ENCODE data around the gene ANAPC4.

The ANAPC4 gene

GRCh38 chr4:25439918-25440477 lies 62.9 kb downstream of the ANAPC4 start:
- FAIRE-seq: no peak

GRCh38 chr4:25440478-25441030 lies 63.5 kb downstream of the ANAPC4 start:
- no peak for FAIRE-seq

- FAIRE-seq: no peak
Observed at GRCh38 chr4:25441519-25442117, 64.6 kb downstream of the ANAPC4 start.

- no peak for FAIRE-seq
Observed at GRCh38 chr4:25442863-25443307, 65.8 kb downstream of the ANAPC4 start.

GRCh38 chr4:25443851-25444250 lies 66.8 kb downstream of the ANAPC4 start:
- no peak for FAIRE-seq

GRCh38 chr4:25446611-25447010 lies 69.5 kb downstream of the ANAPC4 start:
- FAIRE-seq: no peak

GRCh38 chr4:25448379-25449109 lies 71.5 kb downstream of the ANAPC4 start:
- no peak for FAIRE-seq

GRCh38 chr4:25449270-25449669 lies 72.2 kb downstream of the ANAPC4 start:
- FAIRE-seq: no peak

GRCh38 chr4:25449688-25450087 lies 72.6 kb downstream of the ANAPC4 start:
- no peak for FAIRE-seq

GRCh38 chr4:25450491-25450901 lies 73.4 kb downstream of the ANAPC4 start:
- FAIRE-seq: no peak

GRCh38 chr4:25451676-25452075 lies 74.6 kb downstream of the ANAPC4 start:
- no peak for FAIRE-seq

GRCh38 chr4:25452081-25452480 lies 75.0 kb downstream of the ANAPC4 start:
- FAIRE-seq: no peak

- FAIRE-seq: no peak
Observed at GRCh38 chr4:25454476-25454875, 77.4 kb downstream of the ANAPC4 start.

- FAIRE-seq: no peak
Observed at GRCh38 chr4:25457053-25457715, 80.1 kb downstream of the ANAPC4 start.

- FAIRE-seq: no peak
Observed at GRCh38 chr4:25466966-25467697, 90.1 kb downstream of the ANAPC4 start.

GRCh38 chr4:25467843-25468242 lies 90.8 kb downstream of the ANAPC4 start:
- no peak for FAIRE-seq

Data from endometrium (tissue), 2 donors.